ENCODE data around the gene RAB4A. TPM values are rescaled to one million over a fixed set of nuclear protein-coding genes. Genes with fewer than 3 reads are reported as not detected.

RAB4A gene
- polyA plus RNA-seq, 1 donor from 2014 or later = 49.8 TPM

- peaks cover 6% of the 10 kb centered on the region for H3K9me3 ChIP-seq (ENCODE audit: low read length)
- no peak overlapping the region for H3K4me2 ChIP-seq (ENCODE audit: low read length)
- no peak overlapping the region for H2AFZ ChIP-seq (ENCODE audit: low read depth, low read length)
- no peak overlapping the region for H3K9ac ChIP-seq (ENCODE audit: low read length)
- H3K79me2 ChIP-seq (replicated peaks; ENCODE audit: insufficient read depth, low read length) = no peaks in the 10 kb centered on the region
- H4K20me1 ChIP-seq (ENCODE audit: insufficient read depth) = no peaks in the 10 kb centered on the region
- no peaks in the 10 kb centered on the region for H3F3A ChIP-seq (ENCODE audit: insufficient read depth, low read length, poor library complexity, severe bottlenecking)
- TF ChIP-seq MXI1 (conservative IDR thresholded peaks at IDR 0.05; ENCODE audit: poor library complexity, severe bottlenecking) (no peak), EZH2 (IDR thresholded peaks at IDR 0.05; ENCODE audit: borderline replicate concordance, insufficient read depth, low read length, poor library complexity, severe bottlenecking) (no peak), REST (IDR thresholded peaks at IDR 0.05; ENCODE audit: borderline replicate concordance) (no peak), EP300 (conservative IDR thresholded peaks at IDR 0.05; ENCODE audit: poor library complexity, severe bottlenecking) (no peak), POLR2AphosphoS5 (IDR thresholded peaks at IDR 0.05) (no peak), RAD21 (conservative IDR thresholded peaks at IDR 0.05) (no peak), TAF1 (IDR thresholded peaks at IDR 0.05; ENCODE audit: low read depth) (no peak), SMC3 (conservative IDR thresholded peaks at IDR 0.05; ENCODE audit: poor library complexity) (no peak), CTCF (IDR thresholded peaks at IDR 0.05; ENCODE audit: poor library complexity, severe bottlenecking) (no peak)
- no peaks in the 10 kb centered on the region for H3K36me3 ChIP-seq (ENCODE audit: insufficient read depth, low read length)
- no peak overlapping the region for H3K4me3 ChIP-seq (ENCODE audit: low read length)
- no peaks in the 10 kb centered on the region for H3K9me2 ChIP-seq (ENCODE audit: insufficient read depth, low read length)
- no peak overlapping the region for H3K27ac ChIP-seq (ENCODE audit: low read length)
- no peaks in the 10 kb centered on the region for H3K27me3 ChIP-seq (ENCODE audit: insufficient read depth, low read depth, low read length)
Observed at GRCh38 chr1:229244091-229244490, 26.8 kb upstream of the RAB4A start.

- H3F3A ChIP-seq (ENCODE audit: insufficient read depth, low read length, poor library complexity, severe bottlenecking) = no peaks in the 10 kb centered on the region
- H3K9me3 ChIP-seq (ENCODE audit: low read length) = peaks cover 6% of the 10 kb centered on the region
- H3K27ac ChIP-seq (ENCODE audit: low read length) = no peak overlapping the region
- no peaks in the 10 kb centered on the region for H3K79me2 ChIP-seq (replicated peaks; ENCODE audit: insufficient read depth, low read length)
- no peak for TF ChIP-seq EP300 (conservative IDR thresholded peaks at IDR 0.05; ENCODE audit: poor library complexity, severe bottlenecking)
- TF ChIP-seq TAF1 (IDR thresholded peaks at IDR 0.05; ENCODE audit: low read depth) = no peak
- TF ChIP-seq SMC3 (conservative IDR thresholded peaks at IDR 0.05; ENCODE audit: poor library complexity) = no peak
- TF ChIP-seq EZH2 (IDR thresholded peaks at IDR 0.05; ENCODE audit: borderline replicate concordance, insufficient read depth, low read length, poor library complexity, severe bottlenecking) = no peak
- no peak for TF ChIP-seq RAD21 (conservative IDR thresholded peaks at IDR 0.05)
- no peak for TF ChIP-seq MXI1 (conservative IDR thresholded peaks at IDR 0.05; ENCODE audit: poor library complexity, severe bottlenecking)
- no peak for TF ChIP-seq POLR2AphosphoS5 (IDR thresholded peaks at IDR 0.05)
- TF ChIP-seq CTCF (IDR thresholded peaks at IDR 0.05; ENCODE audit: poor library complexity, severe bottlenecking) = no peak
- no peak for TF ChIP-seq REST (IDR thresholded peaks at IDR 0.05; ENCODE audit: borderline replicate concordance)
- H3K4me3 ChIP-seq (ENCODE audit: low read length) = no peak overlapping the region
- H3K9me2 ChIP-seq (ENCODE audit: insufficient read depth, low read length) = no peaks in the 10 kb centered on the region
- H2AFZ ChIP-seq (ENCODE audit: low read depth, low read length) = no peak overlapping the region
- H3K4me2 ChIP-seq (ENCODE audit: low read length) = no peak overlapping the region
- no peaks in the 10 kb centered on the region for H3K36me3 ChIP-seq (ENCODE audit: insufficient read depth, low read length)
- no peaks in the 10 kb centered on the region for H4K20me1 ChIP-seq (ENCODE audit: insufficient read depth)
- no peak overlapping the region for H3K9ac ChIP-seq (ENCODE audit: low read length)
- H3K27me3 ChIP-seq (ENCODE audit: insufficient read depth, low read depth, low read length) = no peaks in the 10 kb centered on the region
Observed at GRCh38 chr1:229247871-229248270, 23.0 kb upstream of the RAB4A start.

Measured in neural cell (in vitro differentiated cells).